GM06990 (cell line): ENCODE data around the gene TTPAL.
A peak's percentile ranks its signal among the peaks of the same experiment; 100 is the strongest.

ENCODE experiments used
- DNase-seq: peaks from one replicate; pipeline ENCODE4 v3.0.0-alpha.2; 2011; ENCODE audit not compliant: insufficient read length; ENCODE audit errors: extremely low read depth
- H3K27me3 ChIP-seq: replicated peaks from 2 replicates; pipeline ENCODE4 v1.6.0; 2011; ENCODE audit warnings: low read length; ENCODE audit not compliant: control insufficient read depth, insufficient read depth
- H3K36me3 ChIP-seq: 2 replicates; pipeline ENCODE4 v1.5.1; 2011; ENCODE audit warnings: low read length; ENCODE audit not compliant: control insufficient read depth, insufficient read depth
- H3K4me3 ChIP-seq: replicated peaks from 2 replicates; pipeline ENCODE4 v1.5.1; 2011; ENCODE audit warnings: low read depth, mild to moderate bottlenecking, control low read depth, low read length
- CTCF ChIP-seq: IDR thresholded peaks from 2 replicates; pipeline ENCODE4 v1.5.1; 2011; ENCODE audit warnings: low read length, control low read depth, mild to moderate bottlenecking, inconsistent platforms; ENCODE audit not compliant: insufficient read depth, poor library complexity, severe bottlenecking

Gene TTPAL

GRCh38 chr20:44448753-44449546 is 26.7 kb upstream of the TTPAL start:
- TF ChIP-seq CTCF = peak; percentile 60
- peak; percentile 20 for DNase-seq
- no peaks in the 10 kb centered on the region for H3K27me3 ChIP-seq
- H3K4me3 ChIP-seq = no peak overlapping the region
- H3K36me3 ChIP-seq = no peaks in the 10 kb centered on the region

GRCh38 chr20:44449864-44450263 is 25.8 kb upstream of the TTPAL start:
- no peaks in the 10 kb centered on the region for H3K27me3 ChIP-seq
- no peaks in the 10 kb centered on the region for H3K36me3 ChIP-seq
- TF ChIP-seq CTCF = no peak
- H3K4me3 ChIP-seq = no peak overlapping the region
- no peak for DNase-seq

GRCh38 chr20:44450281-44450889 is 25.3 kb upstream of the TTPAL start:
- Histone ChIP-seq H3K4me3 (no peak overlapping the region), H3K36me3 (no peaks in the 10 kb centered on the region), H3K27me3 (no peaks in the 10 kb centered on the region)
- TF ChIP-seq CTCF = no peak
- no peak for DNase-seq

- H3K4me3 ChIP-seq = no peak overlapping the region
- H3K36me3 ChIP-seq = no peaks in the 10 kb centered on the region
- no peaks in the 10 kb centered on the region for H3K27me3 ChIP-seq
- DNase-seq = no peak
- TF ChIP-seq CTCF = no peak
These were observed 24.7 kb upstream of the TTPAL start for GRCh38 chr20:44450903-44451450.

- TF ChIP-seq CTCF = no peak
- Histone ChIP-seq H3K27me3 (no peaks in the 10 kb centered on the region), H3K36me3 (no peaks in the 10 kb centered on the region), H3K4me3 (no peak overlapping the region)
- DNase-seq = no peak
These were observed 21.2 kb upstream of the TTPAL start for GRCh38 chr20:44454306-44454963.
